ENCODE measurements around the gene CCDC82.

CCDC82 gene

GRCh38 chr11:96326959-96327358 is 62.8 kb downstream of the CCDC82 start:
- no peak for DNase-seq

GRCh38 chr11:96324912-96325311 is 64.8 kb downstream of the CCDC82 start:
- no peak for DNase-seq

GRCh38 chr11:96323642-96323985 is 66.1 kb downstream of the CCDC82 start:
- no peak for DNase-seq

GRCh38 chr11:96322775-96323641 is 66.7 kb downstream of the CCDC82 start:
- DNase-seq: no peak

- DNase-seq: no peak
These were observed 68.6 kb downstream of the CCDC82 start for GRCh38 chr11:96321091-96321490.

- DNase-seq: no peak
These were observed 69.6 kb downstream of the CCDC82 start for GRCh38 chr11:96319898-96320656.

GRCh38 chr11:96318850-96319249 is 70.9 kb downstream of the CCDC82 start:
- DNase-seq: no peak

- no peak for DNase-seq
These were observed 71.3 kb downstream of the CCDC82 start for GRCh38 chr11:96318399-96318798.

- no peak for DNase-seq
These were observed 71.7 kb downstream of the CCDC82 start for GRCh38 chr11:96317985-96318384.

- no peak for DNase-seq
These were observed 72.1 kb downstream of the CCDC82 start for GRCh38 chr11:96317571-96317970.

GRCh38 chr11:96316869-96317268 is 72.8 kb downstream of the CCDC82 start:
- DNase-seq: no peak

GRCh38 chr11:96315476-96315875 is 74.2 kb downstream of the CCDC82 start:
- no peak for DNase-seq

GRCh38 chr11:96314326-96315020 is 75.2 kb downstream of the CCDC82 start:
- peak; percentile 16 for DNase-seq

GRCh38 chr11:96313163-96313562 is 76.5 kb downstream of the CCDC82 start:
- DNase-seq: no peak

- no peak for DNase-seq
These were observed 78.6 kb downstream of the CCDC82 start for GRCh38 chr11:96311120-96311568.

- DNase-seq: no peak
These were observed 79.5 kb downstream of the CCDC82 start for GRCh38 chr11:96310236-96310635.

- DNase-seq: no peak
These were observed 80.1 kb downstream of the CCDC82 start for GRCh38 chr11:96309643-96310017.

GRCh38 chr11:96309016-96309642 is 80.6 kb downstream of the CCDC82 start:
- DNase-seq: no peak

GRCh38 chr11:96307776-96308140 is 82.0 kb downstream of the CCDC82 start:
- no peak for DNase-seq

- DNase-seq: no peak
These were observed 82.6 kb downstream of the CCDC82 start for GRCh38 chr11:96306933-96307775.

GRCh38 chr11:96306600-96306932 is 83.1 kb downstream of the CCDC82 start:
- no peak for DNase-seq

GRCh38 chr11:96306071-96306470 is 83.6 kb downstream of the CCDC82 start:
- no peak for DNase-seq
